ENCODE measurements around the gene SORBS2.

The SORBS2 gene

GRCh38 chr4:185797596-185798338 lies 14.2 kb downstream of the SORBS2 start:
- no peak for ATAC-seq
- no peak for TF ChIP-seq PPARA (CRISPR knock-in tag; IDR thresholded peaks at IDR 0.05; ENCODE audit: borderline replicate concordance)
- TF ChIP-seq SNAI2 (CRISPR knock-in tag; IDR thresholded peaks at IDR 0.05) = no peak
- no peak for TF ChIP-seq BACH2 (CRISPR knock-in tag; IDR thresholded peaks at IDR 0.05; ENCODE audit: borderline replicate concordance)
- no peak for TF ChIP-seq PATZ1 (CRISPR knock-in tag; IDR thresholded peaks at IDR 0.05; ENCODE audit: borderline replicate concordance)

GRCh38 chr4:185797018-185797417 lies 15.0 kb downstream of the SORBS2 start:
- TF ChIP-seq RARB (CRISPR knock-in tag; IDR thresholded peaks at IDR 0.05) (no peak), GLIS3 (CRISPR knock-in tag; IDR thresholded peaks at IDR 0.05) (no peak), BACH2 (CRISPR knock-in tag; IDR thresholded peaks at IDR 0.05; ENCODE audit: borderline replicate concordance) (no peak), PATZ1 (CRISPR knock-in tag; IDR thresholded peaks at IDR 0.05; ENCODE audit: borderline replicate concordance) (no peak), TOX (CRISPR knock-in tag; IDR thresholded peaks at IDR 0.05; ENCODE audit: borderline replicate concordance) (no peak), TCF4 (CRISPR knock-in tag; IDR thresholded peaks at IDR 0.05; ENCODE audit: borderline replicate concordance) (no peak), ZC3H10 (CRISPR knock-in tag; IDR thresholded peaks at IDR 0.05) (no peak), CSRNP3 (CRISPR knock-in tag; IDR thresholded peaks at IDR 0.05) (no peak), CSDC2 (CRISPR knock-in tag; IDR thresholded peaks at IDR 0.05) (no peak), ZFP30 (CRISPR knock-in tag; IDR thresholded peaks at IDR 0.05) (no peak), ZNF70 (CRISPR knock-in tag; IDR thresholded peaks at IDR 0.05) (no peak), ISL1 (CRISPR knock-in tag; IDR thresholded peaks at IDR 0.05) (no peak), OSR1 (CRISPR knock-in tag; IDR thresholded peaks at IDR 0.05) (no peak), ZNF8 (CRISPR knock-in tag; IDR thresholded peaks at IDR 0.05) (no peak), ARNTL (CRISPR knock-in tag; IDR thresholded peaks at IDR 0.05; ENCODE audit: borderline replicate concordance, low read depth) (no peak), ZFP3 (CRISPR knock-in tag; IDR thresholded peaks at IDR 0.05) (no peak), CREB5 (CRISPR knock-in tag; IDR thresholded peaks at IDR 0.05; ENCODE audit: low read depth) (no peak), SNAI2 (CRISPR knock-in tag; IDR thresholded peaks at IDR 0.05) (no peak)
- TF ChIP-seq, protein P1, sequence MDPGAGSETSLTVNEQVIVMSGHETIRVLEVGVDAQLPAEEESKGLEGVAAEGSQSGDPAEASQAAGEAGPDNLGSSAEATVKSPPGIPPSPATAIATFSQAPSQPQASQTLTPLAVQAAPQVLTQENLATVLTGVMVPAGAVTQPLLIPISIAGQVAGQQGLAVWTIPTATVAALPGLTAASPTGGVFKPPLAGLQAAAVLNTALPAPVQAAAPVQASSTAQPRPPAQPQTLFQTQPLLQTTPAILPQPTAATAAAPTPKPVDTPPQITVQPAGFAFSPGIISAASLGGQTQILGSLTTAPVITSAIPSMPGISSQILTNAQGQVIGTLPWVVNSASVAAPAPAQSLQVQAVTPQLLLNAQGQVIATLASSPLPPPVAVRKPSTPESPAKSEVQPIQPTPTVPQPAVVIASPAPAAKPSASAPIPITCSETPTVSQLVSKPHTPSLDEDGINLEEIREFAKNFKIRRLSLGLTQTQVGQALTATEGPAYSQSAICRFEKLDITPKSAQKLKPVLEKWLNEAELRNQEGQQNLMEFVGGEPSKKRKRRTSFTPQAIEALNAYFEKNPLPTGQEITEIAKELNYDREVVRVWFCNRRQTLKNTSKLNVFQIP (CRISPR knock-in tag; IDR thresholded peaks at IDR 0.05; ENCODE audit: borderline replicate concordance, low read depth) = no peak
- TF ChIP-seq, protein P2, sequence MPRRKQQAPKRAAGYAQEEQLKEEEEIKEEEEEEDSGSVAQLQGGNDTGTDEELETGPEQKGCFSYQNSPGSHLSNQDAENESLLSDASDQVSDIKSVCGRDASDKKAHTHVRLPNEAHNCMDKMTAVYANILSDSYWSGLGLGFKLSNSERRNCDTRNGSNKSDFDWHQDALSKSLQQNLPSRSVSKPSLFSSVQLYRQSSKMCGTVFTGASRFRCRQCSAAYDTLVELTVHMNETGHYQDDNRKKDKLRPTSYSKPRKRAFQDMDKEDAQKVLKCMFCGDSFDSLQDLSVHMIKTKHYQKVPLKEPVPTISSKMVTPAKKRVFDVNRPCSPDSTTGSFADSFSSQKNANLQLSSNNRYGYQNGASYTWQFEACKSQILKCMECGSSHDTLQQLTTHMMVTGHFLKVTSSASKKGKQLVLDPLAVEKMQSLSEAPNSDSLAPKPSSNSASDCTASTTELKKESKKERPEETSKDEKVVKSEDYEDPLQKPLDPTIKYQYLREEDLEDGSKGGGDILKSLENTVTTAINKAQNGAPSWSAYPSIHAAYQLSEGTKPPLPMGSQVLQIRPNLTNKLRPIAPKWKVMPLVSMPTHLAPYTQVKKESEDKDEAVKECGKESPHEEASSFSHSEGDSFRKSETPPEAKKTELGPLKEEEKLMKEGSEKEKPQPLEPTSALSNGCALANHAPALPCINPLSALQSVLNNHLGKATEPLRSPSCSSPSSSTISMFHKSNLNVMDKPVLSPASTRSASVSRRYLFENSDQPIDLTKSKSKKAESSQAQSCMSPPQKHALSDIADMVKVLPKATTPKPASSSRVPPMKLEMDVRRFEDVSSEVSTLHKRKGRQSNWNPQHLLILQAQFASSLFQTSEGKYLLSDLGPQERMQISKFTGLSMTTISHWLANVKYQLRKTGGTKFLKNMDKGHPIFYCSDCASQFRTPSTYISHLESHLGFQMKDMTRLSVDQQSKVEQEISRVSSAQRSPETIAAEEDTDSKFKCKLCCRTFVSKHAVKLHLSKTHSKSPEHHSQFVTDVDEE (CRISPR knock-in tag; IDR thresholded peaks at IDR 0.05) = no peak
- no peak for ATAC-seq

Data from SK-N-SH treated with all-trans-retinoic acid at 6 μM for 48 hours (cell line).